Measurements from ENCODE around the gene WNT6.

GRCh38 chr2:218814540-218815243 lies 44.9 kb upstream of the WNT6 start:
- TF ChIP-seq CTCF (IDR thresholded peaks at IDR 0.05; ENCODE audit: low read length) (no peak), EZH2phosphoT487 (IDR thresholded peaks at IDR 0.05; ENCODE audit: low read length) (no peak)
